DMS153 (cell line): Measurements from ENCODE around the gene MSLN.

Experiments
- DNase-seq: peaks from one replicate; lab custom pipeline; 2025; lab: John Stamatoyannopoulos, UW

Gene MSLN

GRCh38 chr16:793414-793813, 32.9 kb downstream of the MSLN start:
- DNase-seq: no peak

GRCh38 chr16:794091-794822, 33.7 kb downstream of the MSLN start:
- no peak for DNase-seq

- no peak for DNase-seq
Measured at GRCh38 chr16:794853-795466, 34.4 kb downstream of the MSLN start.

GRCh38 chr16:795580-796229, 35.2 kb downstream of the MSLN start:
- DNase-seq: no peak

GRCh38 chr16:796296-797119, 36.0 kb downstream of the MSLN start:
- DNase-seq: no peak

GRCh38 chr16:797120-797420, 36.5 kb downstream of the MSLN start:
- no peak for DNase-seq

- DNase-seq: no peak
Measured at GRCh38 chr16:797686-798085, 37.2 kb downstream of the MSLN start.

GRCh38 chr16:798666-799065, 38.1 kb downstream of the MSLN start:
- no peak for DNase-seq

- DNase-seq: no peak
Measured at GRCh38 chr16:799111-799947, 38.8 kb downstream of the MSLN start.

- DNase-seq: no peak
Measured at GRCh38 chr16:799948-800833, 39.7 kb downstream of the MSLN start, which contains the start of gene GNG13. Gene GNG13 (minus strand): TSS chr16:800734. CDS start chr16:799077, 1,657 bp downstream.

- DNase-seq: no peak
Measured at GRCh38 chr16:800834-801511, 40.4 kb downstream of the MSLN start.

- DNase-seq: no peak
Measured at GRCh38 chr16:801584-802363, 41.2 kb downstream of the MSLN start.

GRCh38 chr16:802461-802860, 41.9 kb downstream of the MSLN start:
- no peak for DNase-seq

- no peak for DNase-seq
Measured at GRCh38 chr16:802914-803753, 42.6 kb downstream of the MSLN start.

GRCh38 chr16:803754-804080, 43.2 kb downstream of the MSLN start:
- DNase-seq: no peak

- DNase-seq: no peak
Measured at GRCh38 chr16:804193-805048, 43.9 kb downstream of the MSLN start.

GRCh38 chr16:805474-805873, 44.9 kb downstream of the MSLN start:
- no peak for DNase-seq
